Activated CD8-positive, alpha-beta memory T cell treated with anti-CD3 and anti-CD28 coated beads, Interleukin-2, amount 50 U/mL, for 24 hours (primary cell): ENCODE data around the gene PTPRS.

ENCODE experiments used
- DNase-seq: peaks from one replicate; pipeline ENCODE4 v3.0.0-alpha.2; 2020; ENCODE audit errors: extremely low read depth

The PTPRS gene

DNA sequence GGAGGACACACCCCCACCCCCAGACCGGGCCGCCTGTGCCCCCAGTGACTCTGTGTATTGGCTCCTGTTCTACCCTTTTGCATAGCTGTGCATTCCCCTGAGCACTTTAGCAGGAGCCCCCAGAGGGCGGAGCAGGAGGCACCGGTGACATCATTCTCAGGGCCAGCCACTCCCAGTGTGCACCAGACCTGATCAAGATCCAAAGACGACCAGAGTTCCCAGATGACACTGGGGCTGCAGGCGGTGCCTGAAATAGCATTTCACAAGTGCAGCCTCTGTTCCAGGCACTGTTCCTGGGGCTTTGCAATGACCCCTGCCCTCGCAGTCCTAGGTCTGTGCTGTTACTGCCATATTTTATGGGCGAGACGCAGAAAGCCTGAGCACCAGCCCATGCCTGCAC lies 14.5 kb upstream of the PTPRS start:
- DNase-seq = no peak

DNA sequence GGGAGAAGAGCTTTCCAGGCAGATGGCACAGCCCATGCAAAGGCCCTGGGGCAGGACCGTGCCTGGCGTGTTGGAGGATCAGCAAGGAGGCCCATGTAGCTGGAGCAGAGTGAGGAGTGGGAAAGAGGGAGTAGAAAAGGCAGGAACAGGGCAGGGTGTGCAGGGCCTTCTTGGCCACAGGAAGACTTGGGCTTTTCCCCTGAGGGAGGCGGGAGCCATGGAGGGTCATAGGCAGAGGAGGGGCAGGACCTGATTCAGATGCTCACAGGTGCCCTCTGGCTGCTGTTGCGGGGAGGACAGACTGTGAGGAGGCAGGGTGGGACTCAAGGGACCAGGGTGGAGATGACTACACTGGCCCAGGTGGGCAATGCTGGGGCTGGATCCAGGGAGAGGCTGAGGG lies 13.8 kb upstream of the PTPRS start:
- no peak for DNase-seq

GRCh38 chr19:5352229-5352763 lies 11.7 kb upstream of the PTPRS start:
- DNase-seq = no peak

- DNase-seq = no peak
Observed at GRCh38 chr19:5351731-5352228, 11.2 kb upstream of the PTPRS start.

- DNase-seq = no peak
Observed at GRCh38 chr19:5349041-5349440, 8.4 kb upstream of the PTPRS start.

GRCh38 chr19:5345895-5346386 lies 5.3 kb upstream of the PTPRS start:
- DNase-seq = no peak

GRCh38 chr19:5343848-5344247 lies 3.2 kb upstream of the PTPRS start:
- no peak for DNase-seq

GRCh38 chr19:5342573-5343201 lies 2.1 kb upstream of the PTPRS start:
- DNase-seq = no peak

- no peak for DNase-seq
Observed at GRCh38 chr19:5341981-5342380, 1.4 kb upstream of the PTPRS start.

- no peak for DNase-seq
Observed at GRCh38 chr19:5341448-5341820, 822 bp upstream of the PTPRS start.

GRCh38 chr19:5339950-5340636 lies 519 bp downstream of the PTPRS start:
- DNase-seq = no peak

- no peak for DNase-seq
Observed at GRCh38 chr19:5339198-5339949, 1.2 kb downstream of the PTPRS start.

GRCh38 chr19:5338656-5339197 lies 1.9 kb downstream of the PTPRS start:
- no peak for DNase-seq

GRCh38 chr19:5337708-5338655 lies 2.6 kb downstream of the PTPRS start:
- DNase-seq = no peak

DNA sequence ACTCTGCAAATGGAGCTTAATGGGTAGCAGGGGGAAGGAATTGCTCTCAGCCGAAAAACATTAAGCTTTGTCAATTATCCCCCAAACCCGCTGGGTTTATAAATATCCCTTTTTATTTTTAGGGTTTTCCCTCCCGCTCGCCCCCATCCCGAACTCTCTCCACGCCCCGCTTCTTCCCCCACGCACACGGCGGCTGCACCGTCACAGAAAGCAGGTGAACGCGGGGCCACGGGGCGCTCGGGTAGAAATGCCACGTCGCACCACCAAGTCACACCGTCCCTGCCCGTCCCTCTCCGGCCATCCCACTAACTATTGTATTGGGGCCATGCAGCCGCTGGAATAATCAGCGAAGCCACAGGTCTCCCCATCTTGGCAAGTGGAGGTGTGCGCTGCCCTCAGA lies 3.5 kb downstream of the PTPRS start:
- DNase-seq = no peak

- no peak for DNase-seq
Observed at GRCh38 chr19:5336195-5336965, 4.2 kb downstream of the PTPRS start.

GRCh38 chr19:5335593-5335992 lies 5.0 kb downstream of the PTPRS start:
- DNase-seq = no peak

DNA sequence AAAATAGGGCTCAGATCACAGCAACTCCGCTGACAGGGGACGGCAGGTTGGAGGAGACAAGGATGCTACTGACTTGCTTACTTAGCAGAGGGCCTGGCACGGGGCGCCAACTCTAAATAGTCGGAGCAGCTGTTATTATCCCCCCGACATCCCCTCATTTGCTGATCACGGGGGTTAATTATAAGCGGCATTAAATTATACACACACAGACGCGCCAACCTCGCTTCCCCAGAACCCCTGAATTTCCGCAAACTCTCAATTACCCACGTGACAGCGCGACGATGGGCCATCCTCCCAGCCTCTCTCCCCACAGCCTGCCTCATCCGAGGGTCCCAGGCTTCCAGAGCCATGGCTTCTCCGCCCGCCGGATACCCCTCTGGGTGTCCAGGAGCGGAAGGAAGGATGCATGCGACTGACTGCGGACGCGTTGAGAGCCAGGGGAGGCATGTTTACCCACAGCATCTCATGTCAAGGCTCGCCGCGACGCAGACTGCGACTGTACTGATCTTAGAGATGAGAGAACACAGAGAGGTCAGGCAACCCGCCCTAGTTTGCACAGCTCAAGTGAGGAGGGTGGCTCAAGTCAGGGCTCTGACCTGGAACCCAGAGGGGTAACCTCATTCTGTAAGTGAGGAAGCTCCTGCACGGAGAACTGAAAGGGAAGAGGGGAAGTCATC lies 5.7 kb downstream of the PTPRS start:
- DNase-seq = no peak

DNA sequence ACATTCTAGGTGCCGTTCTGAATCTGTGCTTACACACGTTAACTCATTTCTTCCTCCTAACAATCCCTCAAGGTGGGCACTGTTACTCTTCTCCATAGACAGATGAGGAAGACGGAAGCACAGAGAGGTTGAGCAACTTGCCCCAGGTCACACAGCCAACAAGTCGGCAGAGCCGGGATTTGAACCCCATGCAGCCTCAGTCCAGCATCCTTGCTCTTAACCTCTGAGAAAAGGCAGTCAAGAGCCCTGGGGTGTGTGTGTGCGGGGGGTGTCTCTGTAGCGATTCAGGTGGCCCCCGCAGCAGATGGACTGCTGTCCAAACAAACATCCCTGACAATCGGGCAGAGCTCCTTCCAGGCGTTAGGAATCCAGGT lies 6.3 kb downstream of the PTPRS start:
- DNase-seq = no peak
